GM18499 (cell line): ENCODE results near the gene PSORS1C2.

Source experiments
- ATAC-seq: cut with Tn5 transposase; IDR thresholded peaks from one replicate; pipeline ENCODE4 v1.9.1; 2021; ENCODE audit warnings: moderate number of reproducible peaks; ENCODE audit not compliant: insufficient read depth, unreplicated experiment

PSORS1C2 gene

GRCh38 chr6:31115941-31116560 lies 22.8 kb downstream of the PSORS1C2 start:
- ATAC-seq = no peak

GRCh38 chr6:31114970-31115849 lies 23.7 kb downstream of the PSORS1C2 start:
- no peak for ATAC-seq

GRCh38 chr6:31114541-31114878 lies 24.4 kb downstream of the PSORS1C2 start, which contains the start of gene PSORS1C1:
Gene PSORS1C1 (plus strand): TSS chr6:31114800. CDS start chr6:31129633, 14,833 bp downstream.
- no peak for ATAC-seq

GRCh38 chr6:31113861-31114540 lies 24.9 kb downstream of the PSORS1C2 start:
- ATAC-seq = no peak

DNA sequence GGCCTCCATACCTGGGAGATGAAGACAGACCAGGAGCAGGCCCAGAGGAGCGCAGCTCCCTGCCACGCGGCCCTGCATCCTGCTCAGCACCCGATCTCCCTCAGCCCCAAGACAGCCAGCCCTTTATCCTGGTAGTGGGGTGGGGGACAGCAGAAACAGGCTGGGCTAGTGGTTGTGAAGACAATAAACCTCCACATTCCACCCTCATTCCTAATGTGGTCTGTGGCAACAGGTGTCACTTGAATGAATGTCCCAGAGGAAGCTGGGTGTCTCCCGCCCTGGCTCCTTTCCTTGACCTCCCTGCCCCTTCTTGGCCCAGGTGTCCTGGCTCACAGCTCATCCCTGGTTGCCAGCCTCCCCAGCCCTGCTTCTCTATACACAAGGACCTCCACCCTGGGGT lies 26.4 kb downstream of the PSORS1C2 start, which contains the start of gene C6orf15:
C6orf15 (minus strand) TSS at position 98 of the 400 bp plus-strand sequence; CDS start at position 78, 20 bp downstream.
- ATAC-seq = no peak

GRCh38 chr6:31111712-31112111 lies 27.2 kb downstream of the PSORS1C2 start:
- no peak for ATAC-seq

DNA sequence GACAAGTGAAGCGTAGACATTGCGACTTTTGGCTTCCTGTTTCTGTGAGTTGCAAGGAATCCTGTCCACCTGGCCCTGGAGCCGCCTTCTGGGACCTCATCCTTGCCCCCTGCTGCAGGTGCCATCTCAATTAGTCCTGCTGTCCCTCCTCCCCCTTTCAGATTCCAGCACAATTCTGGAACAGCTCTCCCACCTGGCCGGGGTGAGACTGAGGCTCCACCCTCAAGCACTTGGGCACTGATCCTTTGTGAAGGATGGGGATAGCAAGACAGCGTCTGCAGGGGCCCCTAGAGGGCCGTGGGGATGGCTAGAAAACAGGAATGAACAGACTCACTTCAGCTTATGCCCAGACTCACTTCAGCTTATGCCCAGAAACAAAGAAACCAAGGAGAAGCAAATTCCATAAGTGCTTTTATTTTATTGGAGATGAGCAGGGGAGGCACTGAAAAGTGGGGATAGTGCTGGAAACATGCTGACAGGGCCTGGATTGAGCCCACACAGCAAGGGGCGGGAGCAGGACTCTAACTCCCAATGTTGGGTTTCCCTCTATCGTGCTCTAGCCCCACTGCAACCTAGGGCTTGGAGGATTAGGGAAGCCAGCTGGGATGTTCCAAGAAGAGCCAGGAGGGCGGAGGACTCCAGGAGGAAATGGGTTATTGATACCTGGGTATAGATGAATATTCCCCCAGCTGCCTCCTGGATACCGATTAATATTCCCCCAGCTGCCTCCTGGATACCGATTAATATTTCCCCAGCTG lies 27.9 kb downstream of the PSORS1C2 start:
- ATAC-seq = no peak

- ATAC-seq = no peak
Measured at GRCh38 chr6:31107052-31107451, 31.8 kb downstream of the PSORS1C2 start.

- no peak for ATAC-seq
Measured at GRCh38 chr6:31103136-31103535, 35.7 kb downstream of the PSORS1C2 start.

- ATAC-seq = no peak
Measured at GRCh38 chr6:31098449-31098938, 40.4 kb downstream of the PSORS1C2 start.

DNA sequence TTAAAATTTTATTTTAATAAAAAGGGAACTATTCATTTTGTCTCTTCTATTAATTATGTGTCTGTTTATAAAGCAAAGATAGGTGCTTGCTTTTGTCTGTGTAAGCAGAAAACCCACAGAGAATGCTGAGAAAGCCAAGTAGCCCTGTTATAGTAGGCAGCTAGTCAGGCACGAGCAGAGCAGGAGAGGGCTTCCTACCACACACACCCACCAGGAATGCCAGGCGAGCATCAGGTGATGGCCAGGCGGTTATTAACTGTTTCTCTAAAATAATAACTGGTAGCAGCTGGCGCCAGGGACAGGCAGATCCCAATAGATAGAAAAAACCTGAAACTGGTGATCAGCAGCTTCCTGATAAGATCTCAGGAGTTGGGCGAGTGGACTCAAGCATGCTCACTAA lies 42.2 kb downstream of the PSORS1C2 start:
- ATAC-seq = no peak

DNA sequence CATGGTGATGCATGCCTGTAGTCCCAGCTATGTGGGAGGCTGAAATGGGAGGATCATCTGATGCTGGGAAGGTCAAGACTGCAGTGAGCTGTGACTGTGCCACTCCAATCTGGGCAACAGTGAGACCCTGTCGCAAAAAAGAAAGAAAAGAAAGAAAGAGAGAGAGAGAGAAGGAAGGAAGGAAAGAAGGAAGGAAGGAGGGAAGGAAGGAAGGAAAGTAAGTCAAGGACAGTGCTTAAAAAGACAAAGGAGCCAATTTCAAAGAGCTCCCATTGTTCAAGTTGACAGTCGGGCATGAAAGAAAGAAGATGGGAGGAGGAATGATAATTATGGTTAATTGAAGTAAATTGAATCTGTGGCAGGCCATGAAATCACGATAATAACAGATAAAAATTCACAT lies 42.7 kb downstream of the PSORS1C2 start:
- no peak for ATAC-seq

DNA sequence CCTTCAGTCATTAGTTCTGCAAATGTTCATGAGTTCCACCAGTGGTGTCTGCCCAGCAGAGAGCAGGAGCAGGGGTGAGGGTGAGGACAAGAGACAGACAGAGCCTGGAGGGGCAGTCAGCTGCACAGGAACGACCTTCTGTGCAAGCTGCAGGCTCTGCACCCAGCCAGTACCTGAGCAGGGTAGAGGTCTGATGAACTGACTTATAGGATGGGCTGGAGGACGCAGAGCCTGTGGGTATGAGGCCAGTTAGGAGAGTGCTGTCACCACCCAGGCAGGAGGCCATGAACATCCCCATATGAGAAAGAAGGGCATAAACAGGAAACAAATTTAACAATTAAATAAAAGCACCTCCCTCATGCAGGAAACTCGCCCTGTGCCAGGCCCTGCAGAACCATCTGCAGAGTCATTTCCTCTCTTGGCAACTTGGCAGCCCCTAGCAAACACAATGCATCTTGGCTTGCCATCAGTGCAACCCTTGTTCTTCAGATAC lies 44.4 kb downstream of the PSORS1C2 start:
- no peak for ATAC-seq

- ATAC-seq = no peak
Measured at GRCh38 chr6:31092769-31093505, 45.9 kb downstream of the PSORS1C2 start.

DNA sequence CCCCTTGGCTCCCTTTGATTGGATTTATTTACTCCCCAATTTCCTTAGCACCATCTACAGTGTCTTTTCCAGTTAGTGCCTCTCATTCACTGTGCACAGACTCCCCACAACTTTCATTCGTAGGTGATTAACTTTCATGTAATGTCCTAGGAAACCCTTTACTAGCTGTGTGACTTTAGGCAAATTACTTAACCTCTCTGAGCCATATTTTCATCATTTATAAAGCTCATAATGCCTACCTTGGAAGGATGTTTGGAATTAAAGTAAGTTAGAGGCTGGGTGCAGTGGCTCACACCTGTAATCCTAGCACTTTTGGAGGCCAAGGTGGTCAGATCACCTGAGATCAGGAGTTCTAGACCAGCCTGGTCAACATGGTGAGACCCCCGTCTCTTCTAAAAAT lies 46.6 kb downstream of the PSORS1C2 start:
- ATAC-seq = no peak

DNA sequence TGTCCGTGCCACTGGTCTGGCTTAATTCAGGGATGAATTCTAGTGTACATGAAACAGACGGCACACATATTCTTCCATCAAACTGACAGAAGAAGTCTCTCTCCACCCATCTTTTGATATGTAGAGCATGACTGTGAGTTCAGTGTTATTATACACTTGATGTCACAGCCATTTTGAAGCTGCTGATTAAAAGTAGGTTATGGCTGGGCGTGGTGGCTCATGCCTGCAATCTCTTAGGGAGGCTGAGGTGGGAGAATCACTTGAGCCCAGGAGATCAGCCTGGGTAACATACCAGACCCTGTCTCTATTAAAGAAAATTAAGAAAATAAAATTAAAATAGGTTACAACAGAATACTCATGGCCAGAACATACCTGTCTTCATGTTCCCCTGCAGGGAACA lies 47.2 kb downstream of the PSORS1C2 start:
- no peak for ATAC-seq

DNA sequence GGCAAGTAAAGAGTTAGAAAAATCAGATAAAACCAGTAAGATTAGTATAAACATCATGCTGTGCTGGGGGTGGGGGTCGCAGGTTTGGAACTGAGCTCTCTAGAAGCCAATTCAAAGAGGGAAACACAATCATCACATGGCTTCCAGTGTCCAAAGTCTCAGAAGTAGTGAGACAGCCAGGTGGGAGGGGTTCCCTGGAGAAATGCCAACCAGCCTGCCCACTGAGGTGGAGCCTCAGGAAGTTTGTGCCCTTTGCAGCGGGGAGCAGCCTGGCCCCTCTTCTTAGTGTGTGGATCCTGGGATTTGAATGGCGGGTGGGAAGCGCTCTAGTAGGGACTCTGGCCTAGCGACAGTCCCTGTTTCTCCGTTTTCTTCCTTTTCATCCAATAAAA lies 47.9 kb downstream of the PSORS1C2 start:
- ATAC-seq = no peak

- ATAC-seq = no peak
Measured at GRCh38 chr6:31090275-31090972, 48.4 kb downstream of the PSORS1C2 start.
